ENCODE data around the gene PARS2. TPM values are rescaled to one million over a fixed set of nuclear protein-coding genes. Genes with fewer than 3 reads are reported as not detected.

The PARS2 gene
- total RNA-seq, 1 donor from 2014 or later, result 0.43 TPM

DNA sequence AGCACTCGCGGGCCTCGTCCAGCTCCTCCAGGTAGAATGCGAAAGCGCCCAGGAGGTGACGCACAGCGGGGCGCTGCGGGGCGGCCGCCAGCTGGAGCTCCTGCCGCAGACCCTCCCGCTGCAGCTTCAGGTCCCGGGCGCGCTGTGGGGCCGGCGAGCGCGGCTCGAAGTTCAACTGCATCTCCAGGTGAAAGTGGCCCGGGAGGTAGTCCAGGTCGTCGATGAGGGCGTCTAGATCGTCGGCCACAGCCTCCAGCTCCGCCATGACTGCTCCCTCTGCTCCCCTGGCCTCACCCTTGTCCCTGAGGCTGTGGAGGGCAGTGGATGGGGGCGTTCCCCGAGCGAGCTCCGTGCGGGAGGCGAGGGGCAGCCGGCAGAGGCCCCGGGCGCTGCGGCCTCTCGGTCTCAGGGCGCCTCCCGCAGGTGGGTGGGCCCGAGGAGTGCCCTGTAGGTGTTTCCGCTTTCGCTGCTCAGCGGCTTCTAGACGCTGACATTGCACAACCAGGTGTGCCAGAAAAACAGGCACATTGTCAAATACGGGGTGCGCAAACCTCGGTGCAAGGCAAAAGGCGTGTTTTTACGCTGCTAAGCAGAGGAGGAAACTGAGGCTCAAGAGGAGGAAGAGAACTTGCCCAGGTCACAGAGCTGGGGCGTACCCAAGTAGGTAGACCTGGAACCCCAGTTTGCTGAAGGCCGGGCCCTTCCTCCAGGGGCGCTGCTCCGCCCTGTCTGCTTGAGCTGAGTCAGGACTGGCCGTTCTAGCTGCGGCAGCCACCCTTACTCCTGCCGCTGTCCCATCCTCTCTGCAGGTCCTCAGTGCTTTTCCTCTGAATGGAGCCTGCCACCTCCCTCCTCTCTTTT lies 36.8 kb upstream of the PARS2 start, which contains the start of gene TTC22:
Gene TTC22 (minus strand): TSS at position 425 of the 861 bp plus-strand sequence. CDS start 160 bp downstream, at position 265.
- Histone ChIP-seq H3K36me3 (no peaks in the 10 kb centered on the region), H3K9me3 (no peaks in the 10 kb centered on the region), H3K27me3 (peaks cover 5% of the 10 kb centered on the region), H3K4me3 (peak within 1 kb of the TSS; percentile 18 to 64), H3K27ac (no peak within 1 kb of the TSS), H3K4me1 (peaks cover 6% of the 10 kb centered on the region in 2 donors)
- TF ChIP-seq, protein P1, sequence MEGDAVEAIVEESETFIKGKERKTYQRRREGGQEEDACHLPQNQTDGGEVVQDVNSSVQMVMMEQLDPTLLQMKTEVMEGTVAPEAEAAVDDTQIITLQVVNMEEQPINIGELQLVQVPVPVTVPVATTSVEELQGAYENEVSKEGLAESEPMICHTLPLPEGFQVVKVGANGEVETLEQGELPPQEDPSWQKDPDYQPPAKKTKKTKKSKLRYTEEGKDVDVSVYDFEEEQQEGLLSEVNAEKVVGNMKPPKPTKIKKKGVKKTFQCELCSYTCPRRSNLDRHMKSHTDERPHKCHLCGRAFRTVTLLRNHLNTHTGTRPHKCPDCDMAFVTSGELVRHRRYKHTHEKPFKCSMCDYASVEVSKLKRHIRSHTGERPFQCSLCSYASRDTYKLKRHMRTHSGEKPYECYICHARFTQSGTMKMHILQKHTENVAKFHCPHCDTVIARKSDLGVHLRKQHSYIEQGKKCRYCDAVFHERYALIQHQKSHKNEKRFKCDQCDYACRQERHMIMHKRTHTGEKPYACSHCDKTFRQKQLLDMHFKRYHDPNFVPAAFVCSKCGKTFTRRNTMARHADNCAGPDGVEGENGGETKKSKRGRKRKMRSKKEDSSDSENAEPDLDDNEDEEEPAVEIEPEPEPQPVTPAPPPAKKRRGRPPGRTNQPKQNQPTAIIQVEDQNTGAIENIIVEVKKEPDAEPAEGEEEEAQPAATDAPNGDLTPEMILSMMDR (IDR thresholded peaks at IDR 0.05), result peak in 2 of 3 experiments; percentile 9 to 24
- DNase-seq (ENCODE audit: low spot score in 2 of 2), result no peak
- intact Hi-C loops (cut with DNase I), result no loop called here

DNA sequence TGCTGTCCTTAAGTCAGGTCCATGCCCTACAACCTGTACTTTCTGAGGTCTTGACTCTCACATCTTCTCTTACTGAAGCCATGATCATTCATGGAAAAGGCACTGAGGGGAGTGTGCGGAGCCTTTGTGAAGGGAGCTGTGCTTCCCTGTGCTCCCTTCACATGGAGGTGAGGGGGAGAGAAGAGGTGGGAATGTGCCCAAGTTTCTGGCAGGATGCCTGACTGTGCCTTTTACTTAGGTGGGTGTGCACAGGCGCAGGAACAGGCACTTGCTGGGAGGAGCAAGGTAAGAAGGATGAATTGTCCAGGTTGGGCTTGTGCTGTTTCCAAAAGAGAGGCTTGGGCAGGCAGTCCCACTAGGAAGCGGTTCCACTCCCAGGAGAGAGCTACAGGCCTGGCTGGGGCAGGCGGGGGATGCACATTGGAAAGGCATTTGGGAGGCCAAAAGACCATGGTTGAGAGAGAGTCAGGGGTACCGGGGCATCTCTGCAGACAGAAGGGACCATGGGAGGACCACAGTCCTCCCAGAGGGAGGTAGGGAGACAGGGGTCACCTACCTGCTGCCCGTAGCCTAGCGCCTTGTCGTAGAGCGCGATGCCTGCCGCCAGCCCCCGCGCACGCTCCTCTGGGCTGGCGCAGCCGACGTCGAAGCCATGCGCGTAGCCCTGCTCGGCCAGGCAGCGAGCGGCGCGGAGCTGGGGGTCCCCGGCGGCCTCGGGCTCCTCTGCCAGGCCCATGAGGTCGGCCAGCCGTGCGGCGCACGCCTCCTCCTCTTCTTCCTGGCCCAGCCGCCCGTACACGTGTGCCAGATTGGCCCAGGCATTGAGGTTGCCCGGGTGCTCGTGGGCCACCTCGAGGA lies 35.9 kb upstream of the PARS2 start:
- DNase-seq (ENCODE audit: low spot score in 2 of 2), result no peak
- intact Hi-C loops (cut with DNase I), result no loop called here
- Histone ChIP-seq H3K36me3 (no peaks in the 10 kb centered on the region), H3K9me3 (no peaks in the 10 kb centered on the region), H3K4me1 (peaks cover 6% of the 10 kb centered on the region in 2 donors), H3K27ac (no peak overlapping the region), H3K27me3 (peaks cover 5% of the 10 kb centered on the region), H3K4me3 (peak overlapping the region; percentile 18 to 64)
- TF ChIP-seq, protein P1 (IDR thresholded peaks at IDR 0.05), result no peak

DNA sequence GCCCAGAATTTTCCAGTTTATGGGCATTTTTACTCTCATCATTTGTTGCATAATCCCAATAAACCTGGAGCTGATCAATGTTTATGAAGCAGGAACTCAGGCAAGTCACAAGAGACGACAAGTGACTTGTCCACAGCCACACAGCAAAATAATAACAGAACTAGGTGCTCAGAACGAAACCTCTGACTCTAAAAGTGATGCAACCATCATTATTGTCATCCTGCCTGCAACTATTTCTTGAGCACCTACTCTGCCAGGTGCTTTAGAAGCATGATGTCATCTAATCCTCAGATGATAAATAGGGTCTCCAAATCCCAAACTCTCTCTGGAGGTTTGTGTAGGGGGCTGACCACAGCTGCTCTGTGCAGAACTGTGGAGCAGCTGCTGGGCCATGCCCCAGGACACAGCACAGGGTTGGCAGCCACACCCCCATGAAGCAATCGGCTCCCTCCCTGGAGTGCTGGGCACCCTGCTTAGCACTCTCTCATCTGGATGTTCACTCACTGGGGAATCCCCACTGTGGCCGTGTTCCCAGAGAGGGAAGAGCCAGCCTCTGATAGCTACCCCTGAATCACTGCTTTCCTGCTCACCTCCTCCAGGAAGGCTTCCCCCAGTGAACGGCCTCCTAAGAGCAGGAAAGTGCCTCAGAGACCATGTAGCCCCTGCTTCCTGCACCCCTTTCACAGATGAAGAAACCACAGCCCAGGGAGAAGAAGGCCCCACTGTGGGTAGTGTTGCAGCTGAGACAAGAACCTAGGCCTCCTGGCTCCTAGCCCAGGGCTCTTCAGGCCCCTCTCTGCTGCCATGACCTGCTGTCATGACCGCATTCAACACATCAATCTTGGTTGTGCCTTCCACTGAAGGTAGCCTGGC lies 34.7 kb upstream of the PARS2 start:
- H3K36me3 ChIP-seq, result no peaks in the 10 kb centered on the region
- H3K4me3 ChIP-seq, result no peak overlapping the region
- no peak for DNase-seq (ENCODE audit: low spot score in 2 of 2)
- TF ChIP-seq, protein P1 (IDR thresholded peaks at IDR 0.05), result no peak
- intact Hi-C loops (cut with DNase I), result no loop called here
- H3K27ac ChIP-seq, result no peak overlapping the region
- H3K27me3 ChIP-seq, result peaks cover 5% of the 10 kb centered on the region
- no peaks in the 10 kb centered on the region for H3K9me3 ChIP-seq
- H3K4me1 ChIP-seq, result peaks cover 2 to 3% of the 10 kb centered on the region in 2 donors

DNA sequence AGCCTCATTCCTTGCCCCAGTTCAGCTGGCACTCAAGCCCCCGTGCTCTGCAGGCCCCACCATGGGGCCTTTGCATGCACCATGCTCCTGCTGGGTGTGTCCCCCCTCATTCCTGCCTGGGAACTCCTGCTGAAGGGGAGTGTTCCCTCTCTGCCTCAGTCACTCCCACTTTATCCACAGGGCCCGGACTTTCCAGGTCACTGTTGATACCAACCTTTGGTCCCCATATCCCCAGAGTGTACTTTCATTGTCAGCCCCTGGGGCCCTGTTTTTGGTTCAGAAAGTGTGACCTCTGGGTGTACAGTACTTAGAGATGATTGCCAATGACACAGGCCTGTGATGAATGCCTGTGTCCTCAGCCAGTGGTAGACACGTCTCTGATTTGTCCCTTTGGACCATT lies 33.9 kb upstream of the PARS2 start:
- no peak for DNase-seq (ENCODE audit: low spot score in 2 of 2)
- TF ChIP-seq, protein P1 (IDR thresholded peaks at IDR 0.05), result no peak
- Histone ChIP-seq H3K4me3 (no peak overlapping the region), H3K27ac (no peak overlapping the region), H3K4me1 (no peaks in the 10 kb centered on the region), H3K9me3 (no peaks in the 10 kb centered on the region), H3K36me3 (no peaks in the 10 kb centered on the region), H3K27me3 (peaks cover 5% of the 10 kb centered on the region)
- intact Hi-C loops (cut with DNase I), result no loop called here

- intact Hi-C loops (cut with DNase I), result no loop called here
- TF ChIP-seq, protein P1 (IDR thresholded peaks at IDR 0.05), result no peak
- H3K9me3 ChIP-seq, result peaks cover 0 to 2% of the 10 kb centered on the region in 2 donors
- no peak for DNase-seq (ENCODE audit: low spot score in 2 of 2)
- no peak overlapping the region for H3K27ac ChIP-seq
- no peaks in the 10 kb centered on the region for H3K36me3 ChIP-seq
- no peaks in the 10 kb centered on the region for H3K4me1 ChIP-seq
- H3K4me3 ChIP-seq, result no peak overlapping the region
- H3K27me3 ChIP-seq, result peaks cover 5% of the 10 kb centered on the region
These were observed 32.6 kb upstream of the PARS2 start for GRCh38 chr1:54796902-54797301.
